Astrocyte (in vitro differentiated cells and primary cell): ENCODE data around the gene PRKG1.

ENCODE experiments used
- EZH2 ChIP-seq: IDR thresholded peaks from 2 replicates; pipeline ENCODE4 v1.6.1; 2012; ENCODE audit warnings: mild to moderate bottlenecking, low read length, inconsistent platforms; ENCODE audit not compliant: insufficient read depth
- TF ChIP-seq, protein P1 (sequence below): IDR thresholded peaks from 2 replicates; pipeline ENCODE4 v1.5.1; 2011; ENCODE audit warnings: low read depth, mild to moderate bottlenecking, inconsistent platforms, low read length, moderate library complexity; ENCODE audit not compliant: insufficient read depth

DNA sequence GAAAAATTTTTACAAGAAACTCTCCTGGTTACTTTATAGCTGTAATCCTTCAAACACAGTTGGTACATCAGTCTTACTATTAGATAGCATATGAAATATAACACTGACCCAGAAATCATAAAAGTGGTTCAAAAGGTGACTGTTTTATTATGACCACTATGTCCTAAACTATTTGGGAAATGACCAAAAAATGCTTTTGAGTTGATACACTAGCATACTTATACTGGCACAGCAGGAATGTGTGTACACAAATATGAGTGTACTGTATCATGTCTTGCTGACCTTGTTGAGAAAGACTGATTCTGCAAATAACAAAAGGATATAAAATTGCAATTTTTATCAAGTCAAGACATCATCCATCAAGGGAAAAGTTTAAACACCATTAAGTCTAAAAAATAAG, 600.8 kb downstream of the PRKG1 start:
- no peak for TF ChIP-seq EZH2
- TF ChIP-seq, protein P1, sequence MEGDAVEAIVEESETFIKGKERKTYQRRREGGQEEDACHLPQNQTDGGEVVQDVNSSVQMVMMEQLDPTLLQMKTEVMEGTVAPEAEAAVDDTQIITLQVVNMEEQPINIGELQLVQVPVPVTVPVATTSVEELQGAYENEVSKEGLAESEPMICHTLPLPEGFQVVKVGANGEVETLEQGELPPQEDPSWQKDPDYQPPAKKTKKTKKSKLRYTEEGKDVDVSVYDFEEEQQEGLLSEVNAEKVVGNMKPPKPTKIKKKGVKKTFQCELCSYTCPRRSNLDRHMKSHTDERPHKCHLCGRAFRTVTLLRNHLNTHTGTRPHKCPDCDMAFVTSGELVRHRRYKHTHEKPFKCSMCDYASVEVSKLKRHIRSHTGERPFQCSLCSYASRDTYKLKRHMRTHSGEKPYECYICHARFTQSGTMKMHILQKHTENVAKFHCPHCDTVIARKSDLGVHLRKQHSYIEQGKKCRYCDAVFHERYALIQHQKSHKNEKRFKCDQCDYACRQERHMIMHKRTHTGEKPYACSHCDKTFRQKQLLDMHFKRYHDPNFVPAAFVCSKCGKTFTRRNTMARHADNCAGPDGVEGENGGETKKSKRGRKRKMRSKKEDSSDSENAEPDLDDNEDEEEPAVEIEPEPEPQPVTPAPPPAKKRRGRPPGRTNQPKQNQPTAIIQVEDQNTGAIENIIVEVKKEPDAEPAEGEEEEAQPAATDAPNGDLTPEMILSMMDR = no peak
